Measurements from ENCODE around the gene IRF2. TPM values are rescaled to one million over a fixed set of nuclear protein-coding genes. Genes with fewer than 3 reads are reported as not detected.

The IRF2 gene
- total RNA-seq, 2 experiments from 2014 or later, result 48.1 to 50.9 TPM

- Mint-ChIP-seq H3K36me3 (peaks cover 63% of the 10 kb centered on the region), H3K9me3 (no peaks in the 10 kb centered on the region), H3K27ac (no peak overlapping the region), H3K27me3 (no peaks in the 10 kb centered on the region), H3K4me3 (no peak overlapping the region), H3K4me1 (ENCODE audit: low read depth) (peaks cover 38% of the 10 kb centered on the region)
- intact Hi-C loops (cut with micrococcal nuclease), result no loop called here
- CTCF ChIA-PET, result interaction anchor here (0.6 kb wide), 1 partner anchor 132 kb away, joined by 3 read pairs; no protein-coding TSS in a partner anchor
- POLR2A ChIA-PET, result no interaction called here
- DNase-seq, result no peak
Measured at GRCh38 chr4:184395451-184395917, 78.9 kb downstream of the IRF2 start.

- peaks cover 27% of the 10 kb centered on the region for H3K4me1 Mint-ChIP-seq (ENCODE audit: low read depth)
- peaks cover 60% of the 10 kb centered on the region for H3K36me3 Mint-ChIP-seq
- no peak overlapping the region for H3K27ac Mint-ChIP-seq
- DNase-seq, result no peak
- H3K9me3 Mint-ChIP-seq, result no peaks in the 10 kb centered on the region
- POLR2A ChIA-PET, result no interaction called here
- H3K4me3 Mint-ChIP-seq, result no peak overlapping the region
- CTCF ChIA-PET, result interaction anchor here (1.0 kb wide), 1 partner anchor 129 kb away, joined by 3 read pairs; no protein-coding TSS in a partner anchor
- intact Hi-C loops (cut with micrococcal nuclease), result no loop called here
- H3K27me3 Mint-ChIP-seq, result no peaks in the 10 kb centered on the region
Measured at GRCh38 chr4:184392748-184393559, 81.4 kb downstream of the IRF2 start.

- ChIA-PET CTCF (no interaction called here), POLR2A (no interaction called here)
- DNase-seq, result no peak
- Mint-ChIP-seq H3K4me1 (ENCODE audit: low read depth) (peaks cover 23% of the 10 kb centered on the region), H3K27ac (no peak overlapping the region), H3K27me3 (no peaks in the 10 kb centered on the region), H3K36me3 (peaks cover 58% of the 10 kb centered on the region), H3K4me3 (no peak overlapping the region), H3K9me3 (no peaks in the 10 kb centered on the region)
- intact Hi-C loops (cut with micrococcal nuclease), result no loop called here
Measured at GRCh38 chr4:184392316-184392715, 82.0 kb downstream of the IRF2 start.

GRCh38 chr4:184389978-184390900 is 84.1 kb downstream of the IRF2 start:
- POLR2A ChIA-PET, result no interaction called here
- intact Hi-C loops (cut with micrococcal nuclease), result no loop called here
- peaks cover 28% of the 10 kb centered on the region for H3K4me1 Mint-ChIP-seq (ENCODE audit: low read depth)
- CTCF ChIA-PET, result no interaction called here
- no peaks in the 10 kb centered on the region for H3K9me3 Mint-ChIP-seq
- H3K4me3 Mint-ChIP-seq, result no peak overlapping the region
- H3K36me3 Mint-ChIP-seq, result peaks cover 58% of the 10 kb centered on the region
- H3K27ac Mint-ChIP-seq, result no peak overlapping the region
- no peak for DNase-seq
- H3K27me3 Mint-ChIP-seq, result no peaks in the 10 kb centered on the region

- POLR2A ChIA-PET, result interaction anchor here (0.7 to 0.8 kb wide), 2 partner anchors 33 to 187 kb away, joined by 3 read pairs; no protein-coding TSS in a partner anchor
- no peak overlapping the region for H3K4me3 Mint-ChIP-seq
- CTCF ChIA-PET, result no interaction called here
Measured at GRCh38 chr4:184388106-184388505, 86.2 kb downstream of the IRF2 start.

GRCh38 chr4:184387351-184387750 is 87.0 kb downstream of the IRF2 start:
- CTCF ChIA-PET, result no interaction called here
- Mint-ChIP-seq H3K36me3 (peaks cover 36% of the 10 kb centered on the region), H3K4me3 (no peak overlapping the region), H3K27me3 (no peaks in the 10 kb centered on the region), H3K4me1 (ENCODE audit: low read depth) (peaks cover 49% of the 10 kb centered on the region), H3K9me3 (no peaks in the 10 kb centered on the region), H3K27ac (no peak overlapping the region)
- DNase-seq, result no peak
- POLR2A ChIA-PET, result interaction anchor here (0.7 to 0.8 kb wide), 2 partner anchors 33 to 188 kb away, joined by 3 read pairs; no protein-coding TSS in a partner anchor
- intact Hi-C loops (cut with micrococcal nuclease), result no loop called here

More at GRCh38 chr4:184388106-184388505, 86.2 kb downstream of the IRF2 start:
- no peaks in the 10 kb centered on the region for H3K27me3 Mint-ChIP-seq
- H3K9me3 Mint-ChIP-seq, result no peaks in the 10 kb centered on the region
- H3K27ac Mint-ChIP-seq, result no peak overlapping the region
- no peak for DNase-seq
- peaks cover 41% of the 10 kb centered on the region for H3K36me3 Mint-ChIP-seq
- H3K4me1 Mint-ChIP-seq (ENCODE audit: low read depth), result peaks cover 42% of the 10 kb centered on the region
- intact Hi-C loops (cut with micrococcal nuclease), result no loop called here

GRCh38 chr4:184386271-184386781 is 88.0 kb downstream of the IRF2 start:
- peaks cover 40% of the 10 kb centered on the region for H3K36me3 Mint-ChIP-seq
- ChIA-PET POLR2A (no interaction called here), CTCF (no interaction called here)
- DNase-seq, result no peak
- peaks cover 59% of the 10 kb centered on the region for H3K4me1 Mint-ChIP-seq (ENCODE audit: low read depth)
- no peak overlapping the region for H3K27ac Mint-ChIP-seq
- no peaks in the 10 kb centered on the region for H3K27me3 Mint-ChIP-seq
- no peaks in the 10 kb centered on the region for H3K9me3 Mint-ChIP-seq
- intact Hi-C loops (cut with micrococcal nuclease), result no loop called here
- H3K4me3 Mint-ChIP-seq, result no peak overlapping the region

- H3K36me3 Mint-ChIP-seq, result peaks cover 39% of the 10 kb centered on the region
Measured at GRCh38 chr4:184385705-184386141, 88.6 kb downstream of the IRF2 start.

GRCh38 chr4:184384810-184385557 is 89.4 kb downstream of the IRF2 start:
- H3K27ac Mint-ChIP-seq, result no peak overlapping the region
- DNase-seq, result no peak
- intact Hi-C loops (cut with micrococcal nuclease), result no loop called here
- no peaks in the 10 kb centered on the region for H3K27me3 Mint-ChIP-seq
- ChIA-PET POLR2A (no interaction called here), CTCF (interaction anchor here (1.0 kb wide), 1 partner anchor 121 kb away, joined by 5 read pairs; no protein-coding TSS in a partner anchor)
- H3K4me3 Mint-ChIP-seq, result no peak overlapping the region
- H3K36me3 Mint-ChIP-seq, result peaks cover 38% of the 10 kb centered on the region
- peaks cover 7% of the 10 kb centered on the region for H3K9me3 Mint-ChIP-seq
- H3K4me1 Mint-ChIP-seq (ENCODE audit: low read depth), result peaks cover 60% of the 10 kb centered on the region

More at GRCh38 chr4:184385705-184386141, 88.6 kb downstream of the IRF2 start:
- Mint-ChIP-seq H3K4me1 (ENCODE audit: low read depth) (peaks cover 60% of the 10 kb centered on the region), H3K4me3 (no peak overlapping the region), H3K27ac (no peak overlapping the region), H3K27me3 (no peaks in the 10 kb centered on the region), H3K9me3 (peaks cover under 1% of the 10 kb centered on the region)
- DNase-seq, result no peak
- ChIA-PET CTCF (no interaction called here), POLR2A (no interaction called here)
- intact Hi-C loops (cut with micrococcal nuclease), result no loop called here

GRCh38 chr4:184384056-184384809 is 90.1 kb downstream of the IRF2 start:
- peak overlapping the region; percentile 46 for H3K27ac Mint-ChIP-seq
- intact Hi-C loops (cut with micrococcal nuclease), result no loop called here
- ChIA-PET POLR2A (interaction anchor here (0.6 kb wide), 1 partner anchor 183 kb away, joined by 3 read pairs; no protein-coding TSS in a partner anchor), CTCF (interaction anchor here (1.0 to 1.6 kb wide), 2 partner anchors 101 to 120 kb away, joined by 4 to 5 read pairs; no protein-coding TSS in a partner anchor)
- H3K4me3 Mint-ChIP-seq, result no peak overlapping the region
- H3K36me3 Mint-ChIP-seq, result peaks cover 32% of the 10 kb centered on the region
- DNase-seq, result peak; percentile 19
- no peaks in the 10 kb centered on the region for H3K27me3 Mint-ChIP-seq
- H3K4me1 Mint-ChIP-seq (ENCODE audit: low read depth), result peaks cover 60% of the 10 kb centered on the region
- H3K9me3 Mint-ChIP-seq, result peaks cover 7% of the 10 kb centered on the region

Data from activated CD4-positive, alpha-beta memory T cell treated with anti-CD3 and anti-CD28 coated beads for 36 hours (primary cell).